HepG2 (cell line): ENCODE measurements around the gene TAF11L4. TPM values are rescaled to one million over a fixed set of nuclear protein-coding genes. Genes with fewer than 3 reads are reported as not detected.

Experiments
- ATAC-seq: fragments of 200-7000 bp; cut with Tn5 transposase; 3 replicates; pipeline ENCODE4 v1.9.1; 2020; ENCODE audit warnings: mild to moderate bottlenecking, moderate library complexity
- BruUV-seq: library from RNA; stranded (reverse); fragments of 400-500 nt; replicated peaks from 2 replicates; lab custom pipeline; 2021; lab: Mats Ljungman, UMichigan
- CTCF ChIA-PET: fragments of 300-600 bp; formaldehyde crosslinking; extraction: SDS; loops from one replicate; lab custom pipeline; 2021; ENCODE audit warnings: low total read pairs, inconsistent platforms, low intra/inter-chr PET ratio; lab: Yijun Ruan, JAX
- POLR2A ChIA-PET: fragments of 350-600 bp; sonication (Branson Sonifier 250); formaldehyde crosslinking; loops from one replicate; lab custom pipeline; 2020; ENCODE audit warnings: antibody characterized with exemption, inconsistent platforms; lab: Yijun Ruan, JAX
- DNase-seq: peaks from one replicate; pipeline ENCODE4 v3.0.0-alpha.2; 2015; ENCODE audit warnings: low spot score
- FAIRE-seq: peaks from 3 replicates; lab custom pipeline; 2011; peaks lifted over from hg19 to GRCh38; lab: Jason Lieb, UNC
- H2AFZ ChIP-seq: one replicate; pipeline ENCODE4 v1.6.1; 2011; ENCODE audit warnings: low read length, inconsistent platforms
- H3K27ac ChIP-seq: fragments of 300-600 bp; 3 replicates; pipeline ENCODE4 v1.8.0; 2011; ENCODE audit warnings: mixed run types, mild to moderate bottlenecking, mixed read lengths, low read length, inconsistent platforms; ENCODE audit not compliant: insufficient read depth; ENCODE audit errors: extremely low read length
- H3K27me3 ChIP-seq, 2 experiments: fragments of 200-600 bp in 1 of 2; 2 replicates in 1 of 2; 3 replicates in 1 of 2; pipeline versions ENCODE4 v1.6.0 to v1.8.0; 2011; ENCODE audit warnings: low read length in 2 of 2, mild to moderate bottlenecking in 2 of 2, moderate library complexity in 2 of 2, inconsistent platforms in 1 of 2; ENCODE audit not compliant: insufficient read depth in 2 of 2, control insufficient read depth in 1 of 2
- H3K36me3 ChIP-seq, 2 experiments: fragments of 200-600 bp in 1 of 2; replicated peaks in 1 of 2; 2 replicates in 1 of 2; 3 replicates in 1 of 2; pipeline versions ENCODE4 v1.5.1 to v1.8.0; 2011; ENCODE audit warnings: low read length in 2 of 2, inconsistent platforms in 1 of 2; ENCODE audit not compliant: insufficient read depth in 2 of 2, control insufficient read depth in 1 of 2
- H3K4me1 ChIP-seq: 2 replicates; pipeline ENCODE4 v1.5.1; 2012; ENCODE audit warnings: low read length, inconsistent platforms; ENCODE audit not compliant: insufficient read depth
- H3K4me2 ChIP-seq: 2 replicates; pipeline ENCODE4 v1.6.0; 2011; ENCODE audit warnings: low read depth, low read length, inconsistent platforms
- H3K4me3 ChIP-seq, 3 experiments: fragments of 200-600 bp in 1 of 3; sonication (generic), shearing (Covaris generic) in 1 of 3; replicated peaks in 1 of 3; 2 replicates each; pipeline ENCODE4 v1.5.1; 2011 to 2016; ENCODE audit warnings: low read length in 3 of 3, inconsistent platforms in 2 of 3, low read depth in 2 of 3, mild to moderate bottlenecking in 2 of 3, control low read depth in 1 of 3, mixed read lengths in 1 of 3; ENCODE audit not compliant: insufficient read depth in 1 of 3
- H3K79me2 ChIP-seq: one replicate; pipeline ENCODE4 v1.6.1; 2011; ENCODE audit warnings: low read length, inconsistent platforms; ENCODE audit not compliant: insufficient read depth
- H3K9ac ChIP-seq: 2 replicates; pipeline ENCODE4 v1.6.0; 2011; ENCODE audit warnings: mild to moderate bottlenecking, low read depth, low read length, inconsistent platforms; ENCODE audit not compliant: insufficient read depth
- H3K9me3 ChIP-seq: 2 replicates; pipeline ENCODE4 v1.5.1; 2012; ENCODE audit warnings: mild to moderate bottlenecking, low read length
- H4K20me1 ChIP-seq: 2 replicates; pipeline ENCODE4 v1.6.0; 2011; ENCODE audit warnings: inconsistent platforms, mild to moderate bottlenecking, low read length, moderate library complexity; ENCODE audit not compliant: insufficient read depth
- AHDC1 ChIP-seq: sonication (generic); formaldehyde crosslinking; IDR thresholded peaks from 2 replicates; pipeline ENCODE4 v1.5.1; 2020; ENCODE audit warnings: mild to moderate bottlenecking, missing genetic modification reagents, borderline replicate concordance
- CHD2 ChIP-seq: IDR thresholded peaks from 2 replicates; pipeline ENCODE4 v1.6.1; 2011; ENCODE audit warnings: low read depth, low read length, improper control_type of control experiment
- MEF2D ChIP-seq: sonication (generic); formaldehyde crosslinking; IDR thresholded peaks from 2 replicates; pipeline ENCODE4 v1.5.1; 2020; ENCODE audit warnings: mild to moderate bottlenecking, missing genetic modification reagents
- ZNF235 ChIP-seq: sonication (generic); formaldehyde crosslinking; IDR thresholded peaks from 2 replicates; pipeline ENCODE4 v1.8.1; 2023; ENCODE audit warnings: mild to moderate bottlenecking, missing genetic modification reagents, borderline replicate concordance
- ZNF784 ChIP-seq: sonication (generic); formaldehyde crosslinking; IDR thresholded peaks from 2 replicates; pipeline ENCODE4 v1.5.1; 2020; ENCODE audit warnings: missing genetic modification reagents, mild to moderate bottlenecking, borderline replicate concordance
- WGBS: methylation state at CpG from one replicate; pipeline ENCODE4 v1.1.6; 2017; ENCODE audit warnings: low lambda C conversion rate; 5-methylcytosine and 5-hydroxymethylcytosine counted together
- in situ Hi-C: cut with HindIII; loops from 2 replicates; pipeline ENCODE4 v1.10.0; 2017; ENCODE audit warnings: low pct_unique_long_range_greater_than_20kb; ENCODE audit not compliant: extremely low pct_ligation_motif_present
- intact Hi-C: fragments of 100-400 bp; cut with micrococcal nuclease; formaldehyde crosslinking; loops from one replicate; pipeline ENCODE4 v1.10.0; 2022; ENCODE audit not compliant: unreplicated experiment
- polyA plus RNA-seq, 8 experiments: library from polyadenylated mRNA; depleted of rRNA in 3 of 8; stranded (reverse) in 7 of 8; unstranded in 1 of 8; fragments of >200 nt; fragmentation: Illumina TruSeq in 4 of 8; extraction: Trizol in 4 of 8; gene quantifications; 2 replicates each; pipeline versions ENCODE4 v1.2.1 to v1.2.3, GENCODE V29; 2011 to 2016; ENCODE audit warnings: low read depth in 4 of 8, missing spikeins in 1 of 8, mixed read lengths in 1 of 8; ENCODE audit not compliant: insufficient read depth in 1 of 8
- total RNA-seq, 5 experiments: library from RNA; depleted of rRNA; stranded (reverse); fragments of >200 nt; fragmentation: Illumina TruSeq; extraction: Trizol; gene quantifications; 2 replicates each; pipeline ENCODE4 v1.2.3, GENCODE V29; 2016; ENCODE audit warnings: low read depth in 1 of 5
- TF ChIP-seq, protein P1 (sequence below): sonication (generic); formaldehyde crosslinking; IDR thresholded peaks from 2 replicates; pipeline ENCODE4 v1.5.0; 2020; ENCODE audit warnings: mild to moderate bottlenecking, missing genetic modification reagents

TAF11L4 gene
- total and polyA plus RNA-seq, 2 of the 13 experiments (the other 11 are each of a cell fraction or from before 2014, with no cell fraction given): not detected

DNA sequence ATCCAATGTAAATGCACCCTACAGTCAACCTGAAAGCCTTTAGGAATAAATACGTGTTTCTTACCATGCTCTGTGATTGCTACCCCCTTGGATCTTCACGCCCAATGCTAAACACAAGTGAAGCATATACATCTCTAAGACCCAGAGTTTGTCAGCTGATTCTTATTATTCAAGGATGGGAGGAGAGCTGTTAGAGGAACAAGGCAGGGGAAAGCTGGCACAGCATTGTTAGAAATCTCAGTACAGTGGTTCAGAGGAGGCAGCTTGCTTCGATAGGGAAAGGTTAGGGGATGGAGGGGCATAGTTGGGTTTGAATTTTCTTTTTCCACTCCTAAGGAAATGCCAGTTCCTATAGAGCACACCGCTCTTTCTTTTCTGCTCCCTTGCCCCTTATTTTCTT is 40.2 kb upstream of the TAF11L4 start:
- ATAC-seq (no peak), FAIRE-seq (no peak), DNase-seq (no peak)
- TF ChIP-seq ZNF235 (CRISPR knock-in tag): no peak
- no peak for TF ChIP-seq AHDC1
- TF ChIP-seq MEF2D (CRISPR knock-in tag): no peak
- TF ChIP-seq ZNF784: no peak
- no peak for TF ChIP-seq CHD2
- TF ChIP-seq, protein P1, sequence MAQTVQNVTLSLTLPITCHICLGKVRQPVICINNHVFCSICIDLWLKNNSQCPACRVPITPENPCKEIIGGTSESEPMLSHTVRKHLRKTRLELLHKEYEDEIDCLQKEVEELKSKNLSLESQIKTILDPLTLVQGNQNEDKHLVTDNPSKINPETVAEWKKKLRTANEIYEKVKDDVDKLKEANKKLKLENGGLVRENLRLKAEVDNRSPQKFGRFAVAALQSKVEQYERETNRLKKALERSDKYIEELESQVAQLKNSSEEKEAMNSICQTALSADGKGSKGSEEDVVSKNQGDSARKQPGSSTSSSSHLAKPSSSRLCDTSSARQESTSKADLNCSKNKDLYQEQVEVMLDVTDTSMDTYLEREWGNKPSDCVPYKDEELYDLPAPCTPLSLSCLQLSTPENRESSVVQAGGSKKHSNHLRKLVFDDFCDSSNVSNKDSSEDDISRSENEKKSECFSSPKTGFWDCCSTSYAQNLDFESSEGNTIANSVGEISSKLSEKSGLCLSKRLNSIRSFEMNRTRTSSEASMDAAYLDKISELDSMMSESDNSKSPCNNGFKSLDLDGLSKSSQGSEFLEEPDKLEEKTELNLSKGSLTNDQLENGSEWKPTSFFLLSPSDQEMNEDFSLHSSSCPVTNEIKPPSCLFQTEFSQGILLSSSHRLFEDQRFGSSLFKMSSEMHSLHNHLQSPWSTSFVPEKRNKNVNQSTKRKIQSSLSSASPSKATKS (CRISPR knock-in tag): no peak
- Histone ChIP-seq H4K20me1 (no peaks in the 10 kb centered on the region), H3K9me3 (no peaks in the 10 kb centered on the region), H3K4me1 (no peaks in the 10 kb centered on the region), H2AFZ (no peak overlapping the region), H3K27ac (no peak overlapping the region), H3K4me3 (no peak overlapping the region), H3K79me2 (no peaks in the 10 kb centered on the region), H3K4me2 (no peak overlapping the region), H3K9ac (no peak overlapping the region), H3K27me3 (no peaks in the 10 kb centered on the region; a peak in 1 of 5 replicates), H3K36me3 (no peaks in the 10 kb centered on the region)
- WGBS: 22% methylated on average over 4 of the region's 4 CpGs
- BruUV-seq: no TSS peak
- ChIA-PET POLR2A (no interaction called here), CTCF (no interaction called here)
- in situ Hi-C loops (no loop called here), intact Hi-C loops (no loop called here)
